22Rv1 (cell line): Measurements from ENCODE around the gene BLCAP.

Experiments used
- H3K27ac ChIP-seq: fragments of 450-650 bp; 2 replicates; pipeline ENCODE4 v1.5.1; 2017
- CTCF ChIP-seq: fragments of 450-650 bp; IDR thresholded peaks from 2 replicates; pipeline ENCODE4 v1.5.1; 2017; ENCODE audit warnings: mild to moderate bottlenecking
- ZFX ChIP-seq: fragments of 450-650 bp; IDR thresholded peaks from 2 replicates; pipeline ENCODE4 v1.6.1; 2017; ENCODE audit warnings: antibody characterized with exemption, borderline replicate concordance

Gene BLCAP

GRCh38 chr20:37523012-37523391 lies 4.7 kb downstream of the BLCAP start:
- no peak overlapping the region for H3K27ac ChIP-seq
- TF ChIP-seq ZFX (no peak), CTCF (no peak)

GRCh38 chr20:37522260-37523011 lies 5.2 kb downstream of the BLCAP start:
- no peak for TF ChIP-seq CTCF
- TF ChIP-seq ZFX = no peak
- H3K27ac ChIP-seq = no peak overlapping the region

- H3K27ac ChIP-seq = no peak within 1 kb of the TSS
- no peak for TF ChIP-seq ZFX
- no peak for TF ChIP-seq CTCF
Observed at GRCh38 chr20:37521061-37521771, 6.5 kb downstream of the BLCAP start, which contains the start of gene NNAT. Gene NNAT, plus strand, starts transcription at chr20:37521250. Its CDS starts 82 bp downstream, at chr20:37521332.

- TF ChIP-seq ZFX = no peak
- no peak for TF ChIP-seq CTCF
- no peak overlapping the region for H3K27ac ChIP-seq
Observed at GRCh38 chr20:37520419-37520955, 7.2 kb downstream of the BLCAP start.

GRCh38 chr20:37519508-37520418 lies 7.9 kb downstream of the BLCAP start:
- H3K27ac ChIP-seq = peak overlapping the region; percentile 29; the same call in 1 of the 2 replicates

More at GRCh38 chr20:37519508-37520418, 7.9 kb downstream of the BLCAP start:
- TF ChIP-seq CTCF (peak; percentile 24), ZFX (no peak)
